HG03558 (cell line): ENCODE data around the gene SUFU.

Experiments used
- ATAC-seq: cut with Tn5 transposase; IDR thresholded peaks from one replicate; pipeline ENCODE4 v1.9.1; 2021; ENCODE audit warnings: moderate number of reproducible peaks; ENCODE audit not compliant: unreplicated experiment; ENCODE audit errors: extremely low read depth

The SUFU gene

GRCh38 chr10:102630663-102631062 lies 126.9 kb downstream of the SUFU start:
- no peak for ATAC-seq

GRCh38 chr10:102631525-102632393 lies 128.0 kb downstream of the SUFU start:
- no peak for ATAC-seq

- ATAC-seq: no peak
Observed at GRCh38 chr10:102632394-102633111, 128.8 kb downstream of the SUFU start.

DNA sequence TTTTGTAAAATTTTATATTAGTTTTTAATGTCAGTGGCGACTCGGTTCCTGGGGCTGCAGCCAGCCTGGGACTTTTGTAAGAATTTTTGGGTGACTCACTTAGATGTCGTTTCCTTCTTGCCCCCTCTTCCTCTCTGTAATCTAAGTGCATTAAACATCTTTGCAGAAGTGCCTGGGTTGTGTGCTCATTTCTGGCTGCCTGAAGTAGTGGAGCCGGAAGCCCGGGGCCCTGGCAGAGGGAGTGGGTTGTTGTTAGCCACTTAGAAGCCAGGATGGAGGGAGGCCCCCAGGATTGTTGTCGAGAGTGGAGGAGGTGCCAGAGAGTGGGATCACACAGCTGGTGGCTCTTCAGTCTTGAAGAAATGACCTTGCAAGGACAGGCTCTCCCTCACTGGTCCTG lies 129.5 kb downstream of the SUFU start:
- no peak for ATAC-seq

DNA sequence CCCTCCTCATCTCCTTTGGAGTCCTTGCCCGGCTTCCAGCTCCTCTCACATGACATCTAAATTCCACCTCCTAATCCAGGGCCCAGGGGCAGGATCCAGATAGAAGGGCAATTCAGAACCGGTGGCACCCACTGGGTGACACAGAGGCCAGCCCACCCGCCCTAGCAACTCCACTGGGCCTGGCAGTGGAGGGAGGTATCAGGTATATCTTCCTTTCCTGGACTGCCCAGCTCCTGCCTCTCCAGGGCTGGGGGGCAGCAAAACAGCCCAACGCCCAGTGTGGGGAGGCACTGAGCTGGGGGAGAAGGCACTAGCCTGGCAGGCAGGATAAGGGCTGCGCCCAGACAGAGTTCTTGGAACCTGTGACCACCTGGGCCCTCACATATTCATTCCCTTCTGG lies 130.1 kb downstream of the SUFU start:
- ATAC-seq: no peak

DNA sequence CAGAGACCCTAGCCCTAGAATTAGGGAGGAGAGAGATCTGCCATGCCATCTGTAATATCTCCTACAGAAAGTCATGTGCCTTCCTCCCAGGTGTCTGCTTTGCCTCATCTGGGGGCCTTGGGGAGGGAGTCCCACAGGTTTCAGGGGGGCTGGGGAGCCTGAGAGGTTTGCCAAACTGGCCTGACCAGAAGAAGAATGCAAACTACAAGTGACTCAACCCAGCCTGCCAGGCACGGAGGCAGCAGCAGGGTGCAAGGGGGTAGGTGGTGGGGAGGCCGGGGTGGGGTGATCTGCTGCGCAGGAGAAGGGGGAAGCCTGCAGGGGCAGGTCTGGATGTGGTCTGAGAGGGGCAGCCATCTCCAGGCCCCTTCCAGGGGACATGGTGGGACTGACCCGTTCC lies 130.9 kb downstream of the SUFU start:
- no peak for ATAC-seq

DNA sequence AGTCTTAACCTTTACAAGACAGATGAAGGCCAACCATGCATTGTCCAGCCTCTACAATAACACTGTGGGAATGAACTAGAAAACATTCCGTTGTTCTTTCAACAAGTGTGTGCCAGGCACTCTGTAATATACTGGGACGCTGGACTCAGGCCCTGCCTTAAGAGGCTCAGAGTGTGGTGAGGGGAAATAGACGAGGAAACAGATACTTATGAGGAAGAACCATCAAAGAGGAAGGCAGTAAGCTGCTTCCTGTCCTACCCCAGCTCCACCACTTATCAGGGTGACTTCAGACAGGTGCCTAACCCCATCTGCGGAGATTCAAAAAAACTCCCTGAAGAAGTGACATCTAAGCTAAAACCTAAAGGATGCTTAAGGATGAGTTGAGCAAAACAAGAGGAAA lies 131.6 kb downstream of the SUFU start:
- no peak for ATAC-seq

DNA sequence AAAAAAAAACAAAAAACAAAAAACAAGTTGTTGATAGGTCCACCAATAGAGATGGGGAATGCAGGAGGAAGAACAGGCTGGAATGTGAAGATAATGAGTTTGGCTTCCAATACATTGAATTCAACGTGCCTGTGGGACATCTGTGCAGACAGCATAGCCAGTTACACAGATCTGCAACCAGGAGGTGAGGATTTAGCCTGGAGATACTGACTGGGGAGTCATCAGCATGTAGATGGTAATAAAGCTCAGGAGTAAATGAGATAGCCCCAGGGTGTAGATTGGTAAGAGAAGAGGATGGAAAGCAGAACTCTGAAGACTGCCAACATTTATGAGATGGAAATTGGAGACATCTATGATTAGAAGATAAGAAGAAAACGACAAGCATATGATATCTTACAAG lies 135.8 kb downstream of the SUFU start:
- ATAC-seq: no peak

DNA sequence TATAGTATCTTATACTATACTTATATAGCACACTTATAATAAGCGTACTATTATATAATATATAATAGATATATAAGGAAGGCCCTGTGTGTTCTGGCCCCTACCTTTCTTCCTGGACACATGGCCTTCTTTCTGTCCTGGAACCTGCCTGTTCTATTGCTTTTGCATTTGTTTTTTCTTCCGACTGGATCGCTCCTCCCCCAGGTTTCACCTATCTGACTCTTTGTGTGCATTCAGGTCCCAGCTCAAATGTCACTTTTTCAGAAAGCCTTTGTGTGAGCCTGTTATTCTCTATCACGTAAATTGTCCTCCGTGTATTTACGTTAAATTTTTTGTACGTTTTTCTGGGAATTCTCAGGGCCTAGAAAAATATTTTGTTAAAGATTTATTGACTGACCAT lies 137.6 kb downstream of the SUFU start:
- ATAC-seq: no peak

DNA sequence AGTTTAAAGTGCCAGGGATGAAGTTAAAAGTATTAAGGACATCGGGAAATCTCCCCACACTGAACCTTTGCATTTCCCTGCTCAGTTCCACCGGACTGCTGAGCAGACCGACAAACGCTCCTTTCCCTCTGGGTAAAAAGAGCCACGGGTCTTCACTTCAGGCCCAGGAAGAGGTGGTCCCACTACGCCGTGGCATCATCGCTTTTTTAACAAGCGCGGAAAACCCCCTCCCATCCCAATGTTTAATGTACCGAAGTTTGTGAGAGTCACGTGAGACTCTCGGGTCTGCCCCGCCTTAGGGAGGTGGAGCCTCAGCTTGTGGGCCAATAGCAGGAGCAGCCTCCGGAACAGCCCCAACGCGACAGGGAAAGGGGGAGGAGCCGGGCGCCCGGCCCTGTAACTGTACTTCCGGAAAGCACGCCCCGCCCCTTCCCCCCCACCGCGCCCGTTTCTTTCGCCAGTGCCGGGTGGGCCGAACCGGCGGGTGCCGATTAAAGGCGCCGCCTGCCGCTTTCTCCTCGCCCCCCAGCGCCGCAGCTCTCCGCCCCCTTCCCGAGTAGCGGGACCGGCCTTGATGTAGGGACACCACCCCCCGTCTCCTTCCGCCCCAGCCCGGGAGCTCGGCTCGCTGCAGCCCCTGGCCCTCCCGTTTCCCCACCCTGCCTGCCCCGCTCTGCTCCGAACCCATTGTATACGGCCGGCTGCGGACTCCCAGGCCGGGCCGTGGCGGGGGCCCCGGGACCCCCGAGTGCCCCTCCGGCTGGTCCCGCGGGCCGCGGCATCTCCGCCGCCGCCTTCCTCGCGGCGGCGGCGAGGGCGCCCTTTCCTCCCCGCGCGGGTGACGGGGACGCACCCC lies 138.3 kb downstream of the SUFU start:
- ATAC-seq: no peak

DNA sequence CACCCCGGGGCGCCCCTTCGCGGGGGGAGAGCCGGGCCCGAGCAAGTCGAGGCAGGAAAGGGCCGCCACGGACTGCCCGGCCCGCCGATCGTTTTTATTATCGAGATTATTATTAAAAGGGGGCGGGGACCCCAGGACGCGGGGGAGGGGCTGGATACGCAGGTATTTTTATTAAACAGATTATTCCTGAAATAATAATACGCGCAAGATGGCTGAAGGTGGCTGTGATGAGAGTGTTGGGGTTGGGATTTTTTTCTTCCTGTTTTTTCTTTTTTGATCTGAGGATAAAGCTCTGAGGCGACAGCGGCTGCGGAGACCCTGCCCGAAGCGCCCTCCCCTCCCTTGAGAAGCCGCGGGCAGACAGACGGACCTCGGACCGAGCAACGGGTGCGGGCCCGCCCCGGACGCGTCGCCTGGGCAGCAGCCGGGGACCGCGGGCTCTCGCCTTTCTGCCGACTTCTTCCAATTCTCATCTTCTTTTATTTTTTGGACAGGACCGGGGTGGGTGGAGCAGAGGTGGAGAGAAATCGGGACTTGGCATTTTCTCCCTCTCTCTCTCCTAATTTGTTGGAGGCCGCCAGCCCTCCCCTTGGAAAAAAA lies 139.1 kb downstream of the SUFU start:
- ATAC-seq: no peak

DNA sequence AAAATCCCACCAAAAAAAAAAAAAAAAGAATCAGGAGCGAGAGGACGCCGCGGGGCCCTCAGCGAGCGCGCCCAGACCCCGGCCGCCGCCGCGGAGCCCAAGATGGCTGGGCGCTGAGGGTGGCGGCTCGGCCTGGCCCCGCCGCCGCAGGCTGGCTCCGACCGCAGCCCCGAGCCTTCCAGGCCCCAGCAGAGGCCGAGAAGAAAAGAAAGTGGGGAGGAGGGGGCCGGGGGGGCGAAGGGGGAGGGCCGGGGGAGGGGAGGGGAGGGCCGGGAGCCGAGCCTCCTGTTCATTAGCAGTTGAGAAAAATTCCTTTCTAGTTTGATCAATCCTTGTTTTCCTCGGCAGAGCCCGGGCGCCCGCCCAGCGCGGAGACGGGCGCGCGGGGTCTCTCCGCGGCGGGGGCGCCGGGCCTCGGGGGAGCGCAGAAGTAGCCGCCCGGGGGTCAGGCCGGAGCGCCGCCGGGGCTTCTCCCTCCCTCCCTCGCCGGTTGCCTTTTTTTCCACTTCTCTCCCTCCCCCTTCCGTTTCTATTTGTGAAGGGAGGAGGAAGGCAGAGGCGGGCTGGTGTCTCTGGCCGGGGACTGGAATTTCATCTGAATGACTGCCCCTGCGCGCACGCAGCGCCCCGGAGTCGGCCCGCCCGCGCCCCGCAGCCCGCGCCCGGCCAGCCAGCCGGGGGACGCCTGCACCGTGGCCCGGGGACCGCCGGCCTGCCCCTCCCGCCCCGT lies 139.7 kb downstream of the SUFU start:
- no peak for ATAC-seq

GRCh38 chr10:102644066-102644645 lies 140.4 kb downstream of the SUFU start, which contains the start of gene TRIM8:
TSS of gene TRIM8 (plus strand) at chr10:102644479. CDS start at chr10:102644618, 139 bp downstream.
- ATAC-seq: no peak

DNA sequence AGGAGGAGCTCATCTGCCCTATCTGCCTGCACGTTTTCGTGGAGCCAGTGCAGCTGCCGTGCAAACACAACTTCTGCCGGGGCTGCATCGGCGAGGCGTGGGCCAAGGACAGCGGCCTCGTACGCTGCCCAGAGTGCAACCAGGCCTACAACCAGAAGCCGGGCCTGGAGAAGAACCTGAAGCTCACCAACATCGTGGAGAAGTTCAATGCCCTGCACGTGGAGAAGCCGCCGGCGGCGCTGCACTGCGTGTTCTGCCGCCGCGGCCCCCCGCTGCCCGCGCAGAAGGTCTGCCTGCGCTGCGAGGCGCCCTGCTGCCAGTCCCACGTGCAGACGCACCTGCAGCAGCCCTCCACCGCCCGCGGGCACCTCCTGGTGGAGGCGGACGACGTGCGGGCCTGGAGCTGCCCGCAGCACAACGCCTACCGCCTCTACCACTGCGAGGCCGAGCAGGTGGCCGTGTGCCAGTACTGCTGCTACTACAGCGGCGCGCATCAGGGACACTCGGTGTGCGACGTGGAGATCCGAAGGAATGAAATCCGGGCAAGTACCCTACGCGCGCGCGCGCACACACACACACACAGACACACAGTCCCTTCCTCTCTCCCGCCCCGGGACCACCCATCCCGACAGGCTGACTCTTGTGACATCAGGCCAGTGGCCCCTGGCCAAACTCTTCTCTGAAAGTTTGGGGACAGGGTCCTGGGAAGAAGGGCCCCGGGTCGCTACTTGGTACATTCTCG lies 141.0 kb downstream of the SUFU start:
- ATAC-seq: no peak

GRCh38 chr10:102645388-102645740 lies 141.6 kb downstream of the SUFU start:
- no peak for ATAC-seq

DNA sequence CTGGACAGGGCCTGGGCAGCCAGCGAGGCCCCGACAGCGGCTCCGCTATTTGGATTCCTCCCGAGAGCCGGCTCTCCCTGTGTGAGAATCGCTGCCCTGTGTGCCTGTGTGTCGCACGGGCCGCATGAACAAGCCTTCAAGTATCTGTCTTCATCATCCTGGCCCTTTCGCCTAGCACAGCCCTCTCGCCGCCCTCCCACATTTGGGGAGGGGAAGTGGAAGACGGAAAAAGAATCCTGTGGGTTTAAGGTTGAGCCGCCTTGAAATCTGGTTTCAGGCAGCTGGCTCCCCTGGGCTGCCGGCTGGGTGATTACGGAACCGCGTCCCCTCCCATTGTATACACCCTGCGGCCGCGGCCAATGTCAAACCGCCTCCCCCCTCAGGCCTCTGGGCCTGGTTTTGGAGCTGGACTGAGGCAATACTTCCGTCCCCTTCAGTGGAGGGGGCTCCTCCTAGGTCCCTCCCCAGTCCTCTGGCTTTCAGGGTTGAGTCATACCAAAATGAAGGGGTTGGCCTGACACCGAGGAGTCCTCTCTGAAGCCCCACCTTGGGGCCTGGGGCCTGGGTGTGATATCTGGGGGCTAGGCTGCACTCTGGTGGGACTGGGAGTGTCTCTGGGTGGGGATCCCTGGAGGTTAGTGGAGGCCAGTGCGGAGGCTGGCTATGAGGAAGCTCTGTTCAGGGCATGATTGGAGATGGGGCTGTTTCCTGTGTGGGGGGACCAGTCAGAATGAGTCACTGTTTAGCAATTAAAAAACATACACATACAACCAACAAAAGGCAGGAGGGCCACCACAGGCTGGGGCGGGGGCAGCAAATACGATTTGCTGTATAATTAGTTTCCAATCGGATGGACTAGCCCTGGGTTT lies 142.2 kb downstream of the SUFU start:
- ATAC-seq: no peak

DNA sequence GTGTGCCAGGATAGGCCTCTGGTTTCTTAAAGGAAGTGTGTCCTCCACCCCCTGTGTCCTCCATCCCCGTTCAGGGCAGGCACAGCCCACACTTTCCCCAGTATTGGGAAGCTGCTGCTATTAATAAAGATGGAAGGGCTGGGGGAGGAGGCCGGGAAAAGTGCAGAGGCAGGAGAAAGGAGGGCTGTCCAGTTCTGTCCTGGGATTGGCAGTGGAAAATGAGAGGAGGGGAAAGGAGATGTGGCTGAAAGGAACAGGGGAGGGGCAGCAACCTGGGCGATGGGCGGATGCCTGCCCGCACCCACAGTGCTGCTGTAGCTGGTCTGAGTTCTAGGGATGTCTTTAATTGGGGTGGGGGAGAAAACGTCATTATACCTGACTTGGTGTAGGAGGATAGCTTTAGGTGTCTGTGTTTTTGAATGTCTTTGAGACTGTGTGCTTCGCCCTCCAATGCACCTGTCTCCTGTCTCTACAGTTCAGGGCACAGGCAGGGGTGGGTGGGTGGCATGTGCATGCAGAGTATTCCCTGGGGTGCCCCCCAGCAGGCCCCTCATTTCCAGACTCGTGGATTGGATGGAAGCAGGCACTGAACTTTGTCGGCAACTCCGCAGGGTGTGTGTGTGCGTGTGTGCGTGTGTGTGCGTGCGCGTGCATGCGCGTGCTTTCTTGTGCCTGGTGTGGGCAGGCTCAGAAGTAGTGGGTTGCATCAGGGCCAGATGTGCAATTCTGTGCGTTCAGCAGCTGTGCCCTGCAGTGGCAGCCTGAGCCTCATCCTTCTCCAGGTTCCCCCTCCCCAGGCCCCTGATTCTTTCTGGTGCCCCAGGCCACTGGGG lies 143.1 kb downstream of the SUFU start:
- ATAC-seq: no peak
